GM23248 (cell line): ENCODE results near the gene DNAJC28. TPM values are rescaled to one million over a fixed set of nuclear protein-coding genes. Genes with fewer than 3 reads are reported as not detected.
A peak's percentile ranks its signal among the peaks of the same experiment; 100 is the strongest.
"Not testable (repeated sequence)": the region's sequence is repeated elsewhere in the genome, so short reads cannot be mapped to it uniquely, and the experiment has no call there.

Experiments
- DNase-seq: peaks from one replicate; pipeline ENCODE4 v3.0.0-alpha.2; 2015
- H2AFZ ChIP-seq: fragments of 200-600 bp; sonication (generic); 2 replicates; pipeline ENCODE4 v1.6.1; 2016; ENCODE audit warnings: antibody characterized with exemption
- H3F3A ChIP-seq: fragments of 200-600 bp; sonication (generic); 2 replicates; pipeline ENCODE4 v1.6.1; 2016; ENCODE audit warnings: mild to moderate bottlenecking, antibody characterized with exemption, mixed run types; ENCODE audit not compliant: insufficient read depth
- H3K27ac ChIP-seq: fragments of 200-600 bp; sonication (generic); 2 replicates; pipeline ENCODE4 v1.5.1; 2016; ENCODE audit warnings: mild to moderate bottlenecking
- H3K27me3 ChIP-seq: fragments of 200-600 bp; sonication (generic); replicated peaks from 2 replicates; pipeline ENCODE4 v1.6.1; 2016; ENCODE audit warnings: mild to moderate bottlenecking; ENCODE audit not compliant: insufficient read depth
- H3K36me3 ChIP-seq: fragments of 200-600 bp; sonication (generic); 2 replicates; pipeline ENCODE4 v1.6.1; 2016; ENCODE audit warnings: low read depth, mild to moderate bottlenecking
- H3K4me1 ChIP-seq: fragments of 200-600 bp; sonication (generic); 2 replicates; pipeline ENCODE4 v1.6.1; 2016; ENCODE audit warnings: mild to moderate bottlenecking; ENCODE audit not compliant: insufficient read depth
- H3K4me2 ChIP-seq: fragments of 200-600 bp; sonication (generic); one replicate; pipeline ENCODE4 v1.6.1; 2016; ENCODE audit warnings: mild to moderate bottlenecking; ENCODE audit not compliant: unreplicated experiment
- H3K4me3 ChIP-seq: fragments of 200-600 bp; sonication (generic); 2 replicates; pipeline ENCODE4 v1.5.1; 2016; ENCODE audit warnings: mild to moderate bottlenecking
- H3K79me2 ChIP-seq: fragments of 200-600 bp; sonication (generic); 2 replicates; pipeline ENCODE4 v1.6.1; 2016; ENCODE audit warnings: mild to moderate bottlenecking; ENCODE audit not compliant: insufficient read depth
- H3K9ac ChIP-seq: fragments of 200-600 bp; sonication (generic); 2 replicates; pipeline ENCODE4 v1.6.1; 2016; ENCODE audit warnings: mild to moderate bottlenecking
- H3K9me2 ChIP-seq: fragments of 200-600 bp; sonication (generic); 2 replicates; pipeline ENCODE4 v1.6.1; 2016; ENCODE audit warnings: mixed run types, mild to moderate bottlenecking, moderate library complexity; ENCODE audit not compliant: insufficient read depth
- H3K9me3 ChIP-seq: fragments of 200-600 bp; sonication (generic); one replicate; pipeline ENCODE4 v1.6.1; 2017; ENCODE audit warnings: low read depth
- H4K20me1 ChIP-seq: fragments of 200-600 bp; sonication (generic); 2 replicates; pipeline ENCODE4 v1.6.0; 2016; ENCODE audit not compliant: insufficient read depth
- EZH2 ChIP-seq: fragments of 200-600 bp; sonication (generic); IDR thresholded peaks from 2 replicates; pipeline ENCODE4 v1.6.1; 2018; ENCODE audit warnings: antibody characterized with exemption, mild to moderate bottlenecking; ENCODE audit not compliant: insufficient read depth, poor library complexity, severe bottlenecking
- EZH2phosphoT487 ChIP-seq: fragments of 200-600 bp; sonication (generic); IDR thresholded peaks from 2 replicates; pipeline ENCODE4 v1.6.1; 2018; ENCODE audit warnings: antibody characterized with exemption, moderate library complexity, mild to moderate bottlenecking, low read depth; ENCODE audit not compliant: insufficient read depth
- WGBS, 2 experiments: methylation state at CpG; one replicate each; pipeline ENCODE4 v1.1.6; 2015 to 2017; ENCODE audit warnings: low lambda C conversion rate in 2 of 2, low coverage in 1 of 2; ENCODE audit errors: missing lambda C conversion rate in 2 of 2; 5-methylcytosine and 5-hydroxymethylcytosine counted together
- in situ Hi-C: fragments of 300-500 bp; cut with MboI; formaldehyde crosslinking; loops from 2 replicates; pipeline ENCODE4 v1.15.0; 2020
- polyA plus RNA-seq: library from polyadenylated mRNA; unstranded; fragments of >200 nt; fragmentation: Nextera tagmentation; extraction: Ambion mirVana; gene quantifications from 2 replicates; pipeline ENCODE4 v1.2.1, GENCODE V29; 2016
- total RNA-seq: library from RNA; depleted of rRNA; stranded (reverse); fragments of >200 nt; shearing (Covaris generic); gene quantifications from 2 replicates; pipeline ENCODE4 v1.2.3, GENCODE V29; 2014

The DNAJC28 gene
- total and polyA plus RNA-seq, 2 experiments from 2014 or later: 2.0 to 2.4 TPM

DNA sequence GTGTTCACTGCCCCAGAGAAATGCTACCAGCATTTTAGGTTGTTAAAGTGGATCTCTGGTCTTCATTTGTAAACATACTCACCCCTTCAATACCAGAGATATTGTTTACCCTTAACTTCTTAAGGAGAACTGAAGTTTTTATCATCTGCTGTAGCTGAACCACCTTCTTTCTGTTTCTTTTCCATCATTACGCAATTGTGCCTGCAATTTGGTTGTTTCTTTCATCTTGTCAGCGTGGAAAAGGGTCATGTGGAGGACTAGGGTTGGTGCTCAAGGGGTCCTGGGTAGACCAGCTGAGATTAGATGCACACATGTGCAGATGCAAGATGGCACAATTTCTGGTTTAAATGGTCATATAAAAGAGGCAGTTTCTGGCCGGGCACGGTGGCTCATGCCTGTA lies 27.4 kb upstream of the DNAJC28 start:
- Histone ChIP-seq H3K9ac (no peak overlapping the region), H3K9me2 (no peaks in the 10 kb centered on the region), H3K4me2 (no peak overlapping the region), H3K4me1 (no peaks in the 10 kb centered on the region), H3K79me2 (no peaks in the 10 kb centered on the region), H3K36me3 (peaks cover 42% of the 10 kb centered on the region), H3K27ac (no peak overlapping the region), H3K27me3 (no peaks in the 10 kb centered on the region), H3F3A (no peaks in the 10 kb centered on the region), H3K4me3 (no peak overlapping the region), H3K9me3 (no peaks in the 10 kb centered on the region), H4K20me1 (no peaks in the 10 kb centered on the region), H2AFZ (no peak overlapping the region)
- in situ Hi-C loops: no loop called here
- TF ChIP-seq EZH2 (no peak), EZH2phosphoT487 (no peak)
- WGBS, 2 experiments: 98 to 99% methylated on average over 4 of the region's 4 CpGs
- DNase-seq: no peak

DNA sequence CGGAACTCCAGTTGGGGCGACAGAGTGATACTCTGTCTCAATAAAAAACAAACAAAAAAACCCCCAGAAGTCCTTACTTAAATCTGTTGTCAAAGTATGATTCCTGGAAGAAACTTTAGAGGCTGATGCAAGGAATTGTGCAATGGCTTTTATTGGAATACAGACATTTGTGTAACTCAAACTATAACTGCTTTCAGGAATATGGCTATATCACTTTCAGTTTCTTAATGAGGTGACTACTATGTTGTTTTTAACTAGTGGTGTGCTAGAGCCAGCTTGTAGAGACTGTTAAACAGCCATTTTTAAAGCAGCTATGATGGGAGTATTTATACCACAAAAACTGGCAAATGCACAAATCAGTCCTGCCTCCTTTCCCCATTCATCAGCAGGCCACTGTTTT lies 22.7 kb upstream of the DNAJC28 start:
- Histone ChIP-seq H3K4me2 (no peak overlapping the region), H3K9me2 (no peaks in the 10 kb centered on the region), H3K79me2 (no peaks in the 10 kb centered on the region), H3K4me1 (no peaks in the 10 kb centered on the region), H2AFZ (no peak overlapping the region), H3F3A (no peaks in the 10 kb centered on the region), H3K4me3 (no peak overlapping the region), H3K27me3 (no peaks in the 10 kb centered on the region), H3K9me3 (no peaks in the 10 kb centered on the region), H3K27ac (no peak overlapping the region), H3K36me3 (peaks cover 68% of the 10 kb centered on the region), H3K9ac (no peak overlapping the region), H4K20me1 (no peaks in the 10 kb centered on the region; the same call in 1 of the 2 replicates)
- no peak for TF ChIP-seq EZH2phosphoT487
- no peak for TF ChIP-seq EZH2
- DNase-seq: peak; percentile 27
- 96 to 98% methylated on average over 2 of the region's 2 CpGs for WGBS, 2 experiments
- in situ Hi-C loops: no loop called here

DNA sequence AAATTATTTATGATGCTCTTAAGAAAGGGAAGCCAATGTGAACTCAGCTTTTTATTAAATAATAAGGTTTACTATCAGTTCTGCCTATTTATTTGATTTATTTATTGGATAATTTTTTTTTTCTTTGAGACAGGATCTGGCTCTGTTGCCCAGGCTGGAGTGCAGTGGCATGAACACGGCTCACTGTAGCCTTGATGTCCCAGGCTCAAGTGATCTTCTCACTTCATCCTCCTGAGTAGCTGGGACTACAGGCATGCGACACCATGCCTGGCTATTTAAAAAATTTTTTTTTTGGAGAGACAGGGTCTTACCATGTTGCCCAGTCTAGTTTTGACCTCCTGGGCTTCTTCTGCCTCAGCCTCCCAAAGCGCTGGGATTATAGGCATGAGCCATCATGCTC lies 21.0 kb upstream of the DNAJC28 start:
- Histone ChIP-seq H3K36me3 (peaks cover 67% of the 10 kb centered on the region), H3K9ac (no peak overlapping the region), H3K4me2 (no peak overlapping the region), H3K9me3 (no peaks in the 10 kb centered on the region), H3K27me3 (no peaks in the 10 kb centered on the region), H3K79me2 (no peaks in the 10 kb centered on the region), H3F3A (no peaks in the 10 kb centered on the region), H2AFZ (no peak overlapping the region), H3K27ac (no peak overlapping the region), H4K20me1 (no peaks in the 10 kb centered on the region; the same call in 1 of the 2 replicates), H3K9me2 (no peaks in the 10 kb centered on the region), H3K4me1 (no peaks in the 10 kb centered on the region), H3K4me3 (no peak overlapping the region)
- WGBS, 2 experiments: 98 to 100% methylated on average over 3 of the region's 3 CpGs
- TF ChIP-seq EZH2 (no peak), EZH2phosphoT487 (no peak)
- in situ Hi-C loops: no loop called here
- no peak for DNase-seq

DNA sequence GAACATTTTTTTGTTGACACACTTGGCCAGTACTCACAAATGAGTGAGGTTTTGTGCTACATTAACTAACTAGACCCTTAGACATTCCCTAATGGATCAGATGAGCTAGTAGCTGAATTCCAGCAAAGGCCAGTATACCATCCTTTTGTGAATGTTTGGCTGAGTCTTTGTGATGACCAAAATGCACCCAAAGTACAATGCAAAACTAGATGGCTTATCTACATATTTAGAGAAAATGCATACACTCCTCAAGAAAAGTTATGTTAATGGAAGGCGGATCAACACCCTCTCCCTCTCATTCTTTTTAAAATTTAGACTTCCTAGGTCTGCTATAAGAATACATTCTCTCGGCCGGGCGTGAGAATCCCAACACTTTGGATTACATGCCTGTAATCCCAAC lies 20.1 kb upstream of the DNAJC28 start:
- DNase-seq: no peak
- Histone ChIP-seq H3K4me2 (no peak overlapping the region), H3K9me2 (no peaks in the 10 kb centered on the region), H3K27me3 (no peaks in the 10 kb centered on the region), H3K27ac (no peak overlapping the region), H3F3A (no peaks in the 10 kb centered on the region), H3K4me1 (no peaks in the 10 kb centered on the region), H3K9ac (no peak overlapping the region), H3K36me3 (peaks cover 66% of the 10 kb centered on the region), H4K20me1 (no peaks in the 10 kb centered on the region; the same call in 1 of the 2 replicates), H2AFZ (no peak overlapping the region), H3K4me3 (no peak overlapping the region), H3K79me2 (no peaks in the 10 kb centered on the region), H3K9me3 (no peaks in the 10 kb centered on the region)
- TF ChIP-seq EZH2 (no peak), EZH2phosphoT487 (no peak)
- in situ Hi-C loops: no loop called here
- 96 to 100% methylated on average over 4 of the region's 4 CpGs for WGBS, 2 experiments

DNA sequence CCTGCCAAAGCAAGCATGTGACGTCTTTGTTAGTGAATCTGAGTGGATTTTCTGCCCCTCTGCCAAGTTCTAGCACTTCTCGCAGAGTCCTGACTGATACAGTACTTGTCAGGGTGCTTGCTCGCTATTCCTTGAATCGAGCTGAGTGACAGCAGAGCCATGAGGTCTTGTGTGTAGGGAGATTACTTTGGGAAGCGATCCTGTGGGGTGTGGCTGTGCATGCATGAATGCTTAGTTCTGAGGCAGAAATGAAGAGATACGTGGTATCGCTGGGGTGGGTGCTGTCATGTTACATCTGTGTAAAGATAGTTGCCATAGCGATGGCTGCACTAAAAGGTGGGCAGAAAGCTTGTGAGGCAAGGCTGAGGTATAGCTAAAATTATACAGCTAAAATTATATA lies 19.3 kb upstream of the DNAJC28 start:
- in situ Hi-C loops: no loop called here

DNA sequence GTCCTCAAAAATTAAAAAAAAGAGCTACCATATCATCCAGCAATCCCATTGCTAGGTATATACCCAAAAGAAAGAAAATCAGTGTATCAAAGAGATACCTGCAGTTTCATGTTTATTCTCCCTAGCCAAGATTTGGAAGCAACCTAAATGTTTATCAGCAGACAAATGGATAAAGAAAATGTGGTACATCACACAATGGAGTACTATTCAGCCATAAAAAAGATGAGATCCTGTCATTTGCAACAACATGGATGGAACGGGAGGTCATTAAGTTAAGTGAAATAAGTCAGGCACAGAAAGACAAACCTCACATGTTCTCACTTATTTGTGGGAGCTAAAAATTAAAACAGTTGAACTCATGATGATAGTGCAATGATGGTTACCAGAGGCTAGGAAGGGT lies 15.5 kb upstream of the DNAJC28 start:
- in situ Hi-C loops, H3F3A ChIP-seq, H3K4me2 ChIP-seq, H3K4me3 ChIP-seq, H3K4me1 ChIP-seq, H3K9ac ChIP-seq, H4K20me1 ChIP-seq, H3K9me2 ChIP-seq, H3K27ac ChIP-seq, H3K79me2 ChIP-seq, H3K27me3 ChIP-seq, DNase-seq, H3K9me3 ChIP-seq, H2AFZ ChIP-seq: not testable (repeated sequence)
- WGBS, 2 experiments: 90 to 100% methylated on average over 1 of the region's 1 CpG
- peaks cover 64% of the 10 kb centered on the region for H3K36me3 ChIP-seq

More for the DNA sequence above, 19.3 kb upstream of the DNAJC28 start:
- Histone ChIP-seq H3K36me3 (peaks cover 66% of the 10 kb centered on the region), H3K27ac (no peak overlapping the region), H3K4me3 (no peak overlapping the region), H3K79me2 (no peaks in the 10 kb centered on the region), H3K9me3 (no peaks in the 10 kb centered on the region), H4K20me1 (no peaks in the 10 kb centered on the region; the same call in 1 of the 2 replicates), H3K9me2 (no peaks in the 10 kb centered on the region), H3K4me1 (no peaks in the 10 kb centered on the region), H2AFZ (no peak overlapping the region), H3K9ac (no peak overlapping the region), H3K27me3 (no peaks in the 10 kb centered on the region), H3K4me2 (no peak overlapping the region), H3F3A (no peaks in the 10 kb centered on the region)
- 98 to 99% methylated on average over 8 of the region's 8 CpGs for WGBS, 2 experiments
- DNase-seq: no peak
- TF ChIP-seq EZH2phosphoT487 (no peak), EZH2 (no peak)
